GM19035 (cell line): ENCODE measurements around the gene C6orf118.

Source experiments
- ATAC-seq: cut with Tn5 transposase; IDR thresholded peaks from one replicate; pipeline ENCODE4 v1.9.1; 2021; ENCODE audit not compliant: unreplicated experiment

C6orf118 gene

GRCh38 chr6:165245287-165245686 lies 64.1 kb downstream of the C6orf118 start:
- ATAC-seq = no peak

- ATAC-seq = no peak
Measured at GRCh38 chr6:165244524-165245247, 64.7 kb downstream of the C6orf118 start.

GRCh38 chr6:165243801-165244200 lies 65.6 kb downstream of the C6orf118 start:
- no peak for ATAC-seq

GRCh38 chr6:165236326-165236725 lies 73.1 kb downstream of the C6orf118 start:
- ATAC-seq = no peak

GRCh38 chr6:165232731-165233488 lies 76.5 kb downstream of the C6orf118 start:
- no peak for ATAC-seq

GRCh38 chr6:165231581-165232561 lies 77.5 kb downstream of the C6orf118 start:
- ATAC-seq = no peak

- no peak for ATAC-seq
Measured at GRCh38 chr6:165231177-165231576, 78.2 kb downstream of the C6orf118 start.
